ENCODE measurements around the gene RBM3. TPM values are rescaled to one million over a fixed set of nuclear protein-coding genes. Genes with fewer than 3 reads are reported as not detected.
"Not testable (repeated sequence)": the region's sequence is repeated elsewhere in the genome, so short reads cannot be mapped to it uniquely, and the experiment has no call there.

The RBM3 gene
- total and polyA plus RNA-seq, 2 of the 8 experiments (the other 6 are each of a cell fraction or from before 2014, with no cell fraction given) = 99.6 to 164 TPM

DNA sequence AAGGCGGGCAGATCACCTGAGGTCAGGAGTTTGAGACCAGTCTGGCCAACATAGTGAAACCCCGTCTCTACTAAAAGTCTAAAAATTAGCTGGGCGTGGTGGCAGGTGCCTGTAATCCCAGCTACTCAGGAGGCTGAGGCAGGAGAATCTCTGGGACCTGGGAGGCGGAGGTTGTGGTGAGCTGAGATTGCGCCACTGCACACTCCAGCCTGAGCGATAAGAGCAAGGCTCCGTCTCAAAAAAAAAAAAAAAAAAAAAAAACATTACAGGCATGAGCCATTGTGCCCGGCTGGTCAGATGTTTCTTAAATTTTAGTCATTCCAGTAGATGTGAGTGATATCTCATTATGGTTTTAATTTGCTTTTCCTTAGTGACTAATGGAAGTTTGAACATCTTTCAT is 48.4 kb upstream of the RBM3 start:
- H3K14ac ChIP-seq (ENCODE audit: insufficient read length); CTCF ChIA-PET (ENCODE audit: partially characterized antibody); H3K4me2 ChIP-seq (ENCODE audit: insufficient read depth in 1 of 2, low read depth in 2 of 2, low read length in 2 of 2); H4K20me1 ChIP-seq (replicated peaks in 1 of 2; ENCODE audit: control insufficient read depth in 1 of 2, insufficient read depth in 2 of 2, low read length in 2 of 2); H3K18ac ChIP-seq (ENCODE audit: extremely low read depth, low read length); H2BK12ac ChIP-seq (ENCODE audit: low read depth, low read length); H3K27me3 ChIP-seq (replicated peaks in 1 of 4; ENCODE audit: control insufficient read depth in 3 of 4, extremely low read depth in 1 of 4, insufficient read depth in 3 of 4, low read length in 3 of 4); H3K23me2 ChIP-seq (ENCODE audit: low read depth, low read length); DNase-seq (ENCODE audit: low read depth in 1 of 2, low spot score in 2 of 2); H3K23ac ChIP-seq (ENCODE audit: insufficient read length); H2AFZ ChIP-seq (ENCODE audit: low read length); H3K56ac ChIP-seq (replicated peaks; ENCODE audit: insufficient read length, low read depth, low read length); H2BK15ac ChIP-seq (ENCODE audit: low read length); H2AK5ac ChIP-seq (ENCODE audit: low read depth, low read length); H3K9ac ChIP-seq (replicated peaks in 1 of 4; ENCODE audit: extremely low read depth in 1 of 4, low read depth in 3 of 4, low read length in 3 of 4); H3K27ac ChIP-seq (ENCODE audit: low read depth, low read length); H4K8ac ChIP-seq (ENCODE audit: extremely low read depth, insufficient read depth, low read length); H3K79me1 ChIP-seq (ENCODE audit: low read depth, low read length); H2BK20ac ChIP-seq (ENCODE audit: low read length); FAIRE-seq; H3K4me1 ChIP-seq (replicated peaks in 1 of 4; ENCODE audit: control insufficient read depth in 3 of 4, insufficient read depth in 4 of 4, low read length in 3 of 4); H4K91ac ChIP-seq (replicated peaks; ENCODE audit: insufficient read length, low read length); H2BK5ac ChIP-seq (ENCODE audit: low read depth, low read length); H3K79me2 ChIP-seq (ENCODE audit: control insufficient read depth in 1 of 2, insufficient read depth in 2 of 2, low read length in 2 of 2); H2BK120ac ChIP-seq (replicated peaks; ENCODE audit: low read depth, low read length); H3K4me3 ChIP-seq (ENCODE audit: extremely low read depth in 1 of 4, insufficient read depth in 2 of 4, low read depth in 3 of 4, low read length in 4 of 4); H4K5ac ChIP-seq (ENCODE audit: insufficient read length, low read depth, low read length); H3K4ac ChIP-seq (replicated peaks; ENCODE audit: insufficient read length, low read depth, low read length); H3K9me3 ChIP-seq (ENCODE audit: insufficient read depth in 2 of 2, low read depth in 1 of 2, low read length in 1 of 2): not testable (repeated sequence)
- peaks cover 3 to 42% (median 28%) of the 10 kb centered on the region in 4 experiments for H3K36me3 ChIP-seq (ENCODE audit: control insufficient read depth in 2 of 4, insufficient read depth in 4 of 4, low read length in 3 of 4)
- POLR2A ChIA-PET (ENCODE audit: partially characterized antibody) = interaction anchor here (1.1 kb wide), 1 partner anchor 49 kb away, joined by 3 read pairs; the partner anchor contains the start of gene RBM3
- 100% methylated on average over 3 of the region's 8 CpGs; no CpG with 5 or more reads in 1 of the 2 experiments for WGBS, 2 experiments (ENCODE audit: extremely low coverage in 1 of 2, insufficient coverage in 1 of 2, insufficient read length in 1 of 2, insufficient replicate concordance in 2 of 2, low coverage in 1 of 2, low lambda C conversion rate in 2 of 2, missing lambda C conversion rate in 1 of 2)
